Fibroblast of mammary gland (primary cell): ENCODE measurements around the gene ZNF410.
A peak's percentile ranks its signal among the peaks of the same experiment; 100 is the strongest.
"Not testable (repeated sequence)": the region's sequence is repeated elsewhere in the genome, so short reads cannot be mapped to it uniquely, and the experiment has no call there.

Source experiments
- DNase-seq: peaks from one replicate; pipeline ENCODE4 v3.0.0-alpha.2; 2010; ENCODE audit warnings: low read depth
- H3K4me3 ChIP-seq: 2 replicates; pipeline ENCODE4 v1.5.1; 2011; ENCODE audit warnings: low read depth, mild to moderate bottlenecking, low read length, moderate library complexity; ENCODE audit not compliant: control insufficient read depth
- TF ChIP-seq, protein P1 (sequence below): conservative IDR thresholded peaks from 2 replicates; pipeline ENCODE4 v1.5.1; 2011; ENCODE audit warnings: low read depth, low read length, inconsistent platforms; ENCODE audit not compliant: control insufficient read depth, insufficient read depth

Gene ZNF410

GRCh38 chr14:73887694-73888459 lies 1.2 kb downstream of the ZNF410 start:
- DNase-seq, result no peak
- TF ChIP-seq, protein P1, sequence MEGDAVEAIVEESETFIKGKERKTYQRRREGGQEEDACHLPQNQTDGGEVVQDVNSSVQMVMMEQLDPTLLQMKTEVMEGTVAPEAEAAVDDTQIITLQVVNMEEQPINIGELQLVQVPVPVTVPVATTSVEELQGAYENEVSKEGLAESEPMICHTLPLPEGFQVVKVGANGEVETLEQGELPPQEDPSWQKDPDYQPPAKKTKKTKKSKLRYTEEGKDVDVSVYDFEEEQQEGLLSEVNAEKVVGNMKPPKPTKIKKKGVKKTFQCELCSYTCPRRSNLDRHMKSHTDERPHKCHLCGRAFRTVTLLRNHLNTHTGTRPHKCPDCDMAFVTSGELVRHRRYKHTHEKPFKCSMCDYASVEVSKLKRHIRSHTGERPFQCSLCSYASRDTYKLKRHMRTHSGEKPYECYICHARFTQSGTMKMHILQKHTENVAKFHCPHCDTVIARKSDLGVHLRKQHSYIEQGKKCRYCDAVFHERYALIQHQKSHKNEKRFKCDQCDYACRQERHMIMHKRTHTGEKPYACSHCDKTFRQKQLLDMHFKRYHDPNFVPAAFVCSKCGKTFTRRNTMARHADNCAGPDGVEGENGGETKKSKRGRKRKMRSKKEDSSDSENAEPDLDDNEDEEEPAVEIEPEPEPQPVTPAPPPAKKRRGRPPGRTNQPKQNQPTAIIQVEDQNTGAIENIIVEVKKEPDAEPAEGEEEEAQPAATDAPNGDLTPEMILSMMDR, result no peak
- H3K4me3 ChIP-seq, result peak overlapping the region; percentile 91

GRCh38 chr14:73888460-73888725 lies 1.7 kb downstream of the ZNF410 start:
- H3K4me3 ChIP-seq, result peak overlapping the region; percentile 91
- TF ChIP-seq, protein P1, result no peak
- DNase-seq, result peak; percentile 43

DNA sequence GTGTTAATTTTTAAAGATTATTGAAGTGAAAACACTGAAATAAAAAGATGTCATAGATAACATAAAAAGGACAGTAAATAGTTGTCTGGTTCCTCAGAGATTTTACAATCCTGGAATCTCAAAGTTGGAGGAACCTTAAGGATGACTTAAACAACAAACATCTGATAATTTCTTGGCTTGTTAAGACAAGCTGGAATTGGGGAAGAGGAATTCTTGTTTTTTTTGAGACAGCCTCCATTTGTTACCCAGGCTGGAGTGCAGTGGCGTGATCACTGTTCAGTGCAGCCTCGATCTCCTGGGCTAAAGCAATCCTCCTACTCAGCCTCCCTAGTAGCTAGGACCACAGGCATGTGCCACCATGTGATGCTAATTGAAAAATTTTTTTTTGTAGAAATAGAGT lies 2.3 kb downstream of the ZNF410 start:
- H3K4me3 ChIP-seq, result no peak overlapping the region
- DNase-seq, result peak; percentile 39
- TF ChIP-seq, protein P1, result no peak

- TF ChIP-seq, protein P1, result no peak
- H3K4me3 ChIP-seq, result no peak overlapping the region
- DNase-seq, result peak; percentile 44
Observed at GRCh38 chr14:73889376-73889775, 2.7 kb downstream of the ZNF410 start.

DNA sequence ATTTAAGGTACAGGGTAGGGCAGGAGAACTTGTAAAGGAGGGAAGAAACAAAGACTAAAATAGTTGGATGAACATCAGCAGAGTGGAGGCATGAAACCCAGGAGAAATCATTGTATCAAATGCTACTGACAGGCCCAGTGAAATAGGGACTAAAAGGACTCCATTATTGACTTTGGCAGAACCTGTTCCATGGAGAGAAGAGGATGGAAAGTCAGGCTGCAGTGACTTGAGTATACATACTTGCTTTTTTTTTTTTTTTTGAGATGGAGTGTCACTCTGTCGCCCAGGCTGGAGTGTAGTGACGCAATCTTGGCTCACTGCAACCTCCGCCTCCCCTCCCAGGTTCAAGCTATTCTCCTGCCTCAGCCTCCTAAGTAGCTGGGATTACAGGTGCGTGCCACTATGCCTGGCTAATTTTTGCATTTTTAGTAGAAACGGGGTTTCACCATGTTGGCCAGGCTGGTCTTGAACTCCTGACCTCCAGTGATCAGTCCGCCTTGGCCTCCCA lies 7.6 kb downstream of the ZNF410 start:
- not testable (repeated sequence) for H3K4me3 ChIP-seq, DNase-seq

DNA sequence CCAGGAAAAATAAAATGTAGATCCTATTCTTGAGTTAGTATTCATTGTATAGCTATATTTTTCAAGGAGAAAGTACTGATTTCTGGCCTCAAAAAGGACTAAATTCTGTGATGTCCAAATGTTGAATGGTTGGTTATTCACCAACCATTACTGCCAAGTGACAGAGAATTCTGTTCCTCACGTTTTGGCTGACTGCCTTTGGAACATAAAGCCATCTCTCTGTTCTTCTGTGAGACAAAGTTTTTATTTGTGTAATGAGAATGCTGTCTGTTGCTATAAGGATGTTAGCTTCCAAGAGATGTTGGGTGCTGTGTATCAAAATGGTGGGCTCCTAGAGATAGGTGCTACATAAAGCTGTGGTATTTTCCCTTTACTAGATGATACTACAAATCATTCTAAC lies 9.3 kb downstream of the ZNF410 start:
- H3K4me3 ChIP-seq, result no peak overlapping the region
- no peak for DNase-seq
- TF ChIP-seq, protein P1, result no peak

- peak; percentile 48 for DNase-seq
- TF ChIP-seq, protein P1, result no peak
Observed at GRCh38 chr14:73896521-73896920, 9.9 kb downstream of the ZNF410 start.

More at GRCh38 chr14:73896521-73896920, 9.9 kb downstream of the ZNF410 start:
- no peak overlapping the region for H3K4me3 ChIP-seq
